HG03039 (cell line): ENCODE results near the gene KCNE1.
A peak's percentile ranks its signal among the peaks of the same experiment; 100 is the strongest.
"Not testable (repeated sequence)": the region's sequence is repeated elsewhere in the genome, so short reads cannot be mapped to it uniquely, and the experiment has no call there.

ENCODE experiments used
- ATAC-seq: cut with Tn5 transposase; IDR thresholded peaks from one replicate; pipeline ENCODE4 v1.9.1; 2021; ENCODE audit warnings: mild to moderate bottlenecking, moderate library complexity; ENCODE audit not compliant: unreplicated experiment

The KCNE1 gene

GRCh38 chr21:34514576-34515115 lies 2.6 kb upstream of the KCNE1 start:
- ATAC-seq: no peak

GRCh38 chr21:34513129-34513675 lies 1.2 kb upstream of the KCNE1 start:
- ATAC-seq: no peak

GRCh38 chr21:34511181-34511580 lies 829 bp downstream of the KCNE1 start:
- no peak for ATAC-seq

GRCh38 chr21:34510148-34511142 lies 1.6 kb downstream of the KCNE1 start:
- ATAC-seq: peak; percentile 51

GRCh38 chr21:34509151-34509550 lies 2.9 kb downstream of the KCNE1 start:
- ATAC-seq: no peak

- no peak for ATAC-seq
Measured at GRCh38 chr21:34504595-34504994, 7.4 kb downstream of the KCNE1 start.

- ATAC-seq: no peak
Measured at GRCh38 chr21:34502480-34503106, 9.4 kb downstream of the KCNE1 start.

GRCh38 chr21:34501716-34502115 lies 10.3 kb downstream of the KCNE1 start:
- no peak for ATAC-seq

GRCh38 chr21:34500191-34500590 lies 11.8 kb downstream of the KCNE1 start:
- ATAC-seq: no peak

- ATAC-seq: no peak
Measured at GRCh38 chr21:34499116-34499515, 12.9 kb downstream of the KCNE1 start.

- ATAC-seq: no peak
Measured at GRCh38 chr21:34498623-34499022, 13.4 kb downstream of the KCNE1 start.

- ATAC-seq: not testable (repeated sequence)
Measured at GRCh38 chr21:34483854-34484253, 28.2 kb downstream of the KCNE1 start.

GRCh38 chr21:34483435-34483834 lies 28.6 kb downstream of the KCNE1 start:
- ATAC-seq: not testable (repeated sequence)

GRCh38 chr21:34467333-34467732 lies 44.7 kb downstream of the KCNE1 start:
- not testable (repeated sequence) for ATAC-seq

GRCh38 chr21:34459426-34459825 lies 52.6 kb downstream of the KCNE1 start:
- not testable (repeated sequence) for ATAC-seq

- not testable (repeated sequence) for ATAC-seq
Measured at GRCh38 chr21:34458266-34458665, 53.7 kb downstream of the KCNE1 start.

- not testable (repeated sequence) for ATAC-seq
Measured at GRCh38 chr21:34456180-34456579, 55.8 kb downstream of the KCNE1 start.

- ATAC-seq: not testable (repeated sequence)
Measured at GRCh38 chr21:34455628-34456027, 56.4 kb downstream of the KCNE1 start.

- not testable (repeated sequence) for ATAC-seq
Measured at GRCh38 chr21:34447018-34447417, 65.0 kb downstream of the KCNE1 start.

GRCh38 chr21:34443486-34443885 lies 68.5 kb downstream of the KCNE1 start:
- ATAC-seq: not testable (repeated sequence)

GRCh38 chr21:34429710-34430109 lies 82.3 kb downstream of the KCNE1 start:
- ATAC-seq: not testable (repeated sequence)
